Effector memory CD4-positive, alpha-beta T cell (primary cell): Measurements from ENCODE around the gene SHTN1.

Experiments
- DNase-seq, 3 donors: peaks; one replicate each; pipeline ENCODE4 v3.0.0-alpha.2; 2020
- H3K27ac ChIP-seq: 2 replicates; pipeline ENCODE4 v1.7.0; 2013; ENCODE audit warnings: mild to moderate bottlenecking, low read length, moderate library complexity; ENCODE audit not compliant: insufficient read depth, poor library complexity, severe bottlenecking
- H3K27me3 ChIP-seq: replicated peaks from 2 replicates; pipeline ENCODE4 v1.7.0; 2013; ENCODE audit warnings: mild to moderate bottlenecking, low read length; ENCODE audit not compliant: insufficient read depth, control insufficient read depth, poor library complexity, severe bottlenecking
- H3K36me3 ChIP-seq: 2 replicates; pipeline ENCODE4 v1.7.0; 2013; ENCODE audit warnings: mild to moderate bottlenecking, low read length, moderate library complexity; ENCODE audit not compliant: control insufficient read depth, insufficient read depth
- H3K4me1 ChIP-seq: 2 replicates; pipeline ENCODE4 v1.7.0; 2013; ENCODE audit warnings: low read length, mild to moderate bottlenecking; ENCODE audit not compliant: control insufficient read depth, insufficient read depth, poor library complexity, severe bottlenecking
- H3K4me3 ChIP-seq: 2 replicates; pipeline ENCODE4 v1.7.0; 2013; ENCODE audit warnings: low read length, low read depth, mild to moderate bottlenecking; ENCODE audit not compliant: insufficient read depth, poor library complexity, severe bottlenecking
- H3K9me3 ChIP-seq: 2 replicates; pipeline ENCODE4 v1.7.0; 2013; ENCODE audit warnings: mild to moderate bottlenecking, low read length, moderate library complexity; ENCODE audit not compliant: control insufficient read depth

The SHTN1 gene

GRCh38 chr10:116989439-116989838 is 15.5 kb downstream of the SHTN1 start:
- H3K9me3 ChIP-seq: no peaks in the 10 kb centered on the region
- DNase-seq: no peak
- H3K27me3 ChIP-seq: no peaks in the 10 kb centered on the region
- H3K27ac ChIP-seq: no peak overlapping the region
- H3K4me1 ChIP-seq: no peaks in the 10 kb centered on the region
- no peaks in the 10 kb centered on the region for H3K36me3 ChIP-seq
- no peak overlapping the region for H3K4me3 ChIP-seq

GRCh38 chr10:116988311-116988710 is 16.7 kb downstream of the SHTN1 start:
- H3K27me3 ChIP-seq: no peaks in the 10 kb centered on the region
- no peak overlapping the region for H3K27ac ChIP-seq
- no peaks in the 10 kb centered on the region for H3K4me1 ChIP-seq
- no peak overlapping the region for H3K4me3 ChIP-seq
- DNase-seq: no peak
- H3K9me3 ChIP-seq: no peaks in the 10 kb centered on the region
- H3K36me3 ChIP-seq: no peaks in the 10 kb centered on the region

- no peak for DNase-seq
- H3K4me1 ChIP-seq: no peaks in the 10 kb centered on the region
- H3K27me3 ChIP-seq: no peaks in the 10 kb centered on the region
- no peaks in the 10 kb centered on the region for H3K36me3 ChIP-seq
- H3K9me3 ChIP-seq: no peaks in the 10 kb centered on the region
- H3K27ac ChIP-seq: no peak overlapping the region
- H3K4me3 ChIP-seq: no peak overlapping the region
Measured at GRCh38 chr10:116985611-116986010, 19.4 kb downstream of the SHTN1 start.

- no peak overlapping the region for H3K4me3 ChIP-seq
Measured at GRCh38 chr10:116984202-116984990, 20.6 kb downstream of the SHTN1 start.

DNA sequence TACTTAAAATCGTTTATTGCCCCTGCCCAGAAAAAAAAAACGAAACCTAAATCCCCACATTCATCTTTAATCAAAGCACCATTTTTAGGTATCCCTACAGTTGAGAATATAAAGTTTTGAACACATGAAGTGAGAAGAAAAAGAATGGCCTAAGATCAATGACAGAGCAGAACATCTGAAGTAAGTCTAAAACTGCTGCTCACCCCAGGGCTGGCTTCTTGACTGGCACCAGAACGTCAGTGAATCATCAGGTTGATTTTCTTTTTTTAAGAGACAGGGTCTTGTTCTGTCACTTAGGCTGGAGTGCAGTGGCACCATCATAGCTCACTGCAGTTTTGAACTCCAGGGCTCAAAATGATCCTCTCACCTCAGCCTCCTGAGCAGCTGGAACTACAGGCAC is 24.9 kb downstream of the SHTN1 start:
- DNase-seq: no peak
- no peak overlapping the region for H3K4me3 ChIP-seq
- no peaks in the 10 kb centered on the region for H3K36me3 ChIP-seq
- H3K9me3 ChIP-seq: no peaks in the 10 kb centered on the region
- no peak overlapping the region for H3K27ac ChIP-seq
- H3K4me1 ChIP-seq: no peaks in the 10 kb centered on the region
- H3K27me3 ChIP-seq: no peaks in the 10 kb centered on the region

More at GRCh38 chr10:116984202-116984990, 20.6 kb downstream of the SHTN1 start:
- no peaks in the 10 kb centered on the region for H3K4me1 ChIP-seq
- no peak for DNase-seq
- no peaks in the 10 kb centered on the region for H3K9me3 ChIP-seq
- no peaks in the 10 kb centered on the region for H3K27me3 ChIP-seq
- H3K36me3 ChIP-seq: no peaks in the 10 kb centered on the region
- no peak overlapping the region for H3K27ac ChIP-seq

GRCh38 chr10:116978901-116979300 is 26.1 kb downstream of the SHTN1 start:
- DNase-seq: no peak
- Histone ChIP-seq H3K4me3 (no peak overlapping the region), H3K9me3 (no peaks in the 10 kb centered on the region), H3K4me1 (no peaks in the 10 kb centered on the region), H3K27ac (no peak overlapping the region), H3K36me3 (no peaks in the 10 kb centered on the region), H3K27me3 (no peaks in the 10 kb centered on the region)

DNA sequence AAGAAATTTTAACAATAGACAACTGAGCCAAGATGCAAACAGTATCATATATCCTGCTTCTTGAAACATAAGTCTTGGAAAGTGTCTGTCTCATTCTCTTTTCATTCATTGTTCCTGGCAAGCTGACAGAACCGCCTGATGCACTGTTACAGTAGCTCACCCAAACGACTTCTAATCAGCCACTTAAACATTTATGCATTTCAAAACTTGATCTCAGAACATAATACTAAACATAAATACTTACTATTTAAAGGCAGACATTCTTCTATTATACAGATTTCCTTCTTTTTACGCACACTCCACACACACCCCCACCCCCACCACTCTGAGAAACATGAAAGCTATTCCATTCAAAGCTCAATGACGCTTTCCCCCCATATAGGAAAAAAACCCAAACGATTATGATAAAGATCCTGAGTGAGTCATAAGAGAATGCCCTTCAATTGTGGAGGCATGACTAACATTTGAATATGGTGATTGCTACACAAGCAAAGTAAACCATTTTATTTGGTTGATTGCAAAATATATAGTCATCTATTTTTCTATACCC is 30.5 kb downstream of the SHTN1 start:
- Histone ChIP-seq H3K36me3 (no peaks in the 10 kb centered on the region), H3K9me3 (no peaks in the 10 kb centered on the region), H3K27ac (no peak overlapping the region), H3K4me1 (no peaks in the 10 kb centered on the region), H3K27me3 (no peaks in the 10 kb centered on the region), H3K4me3 (no peak overlapping the region)
- no peak for DNase-seq

DNA sequence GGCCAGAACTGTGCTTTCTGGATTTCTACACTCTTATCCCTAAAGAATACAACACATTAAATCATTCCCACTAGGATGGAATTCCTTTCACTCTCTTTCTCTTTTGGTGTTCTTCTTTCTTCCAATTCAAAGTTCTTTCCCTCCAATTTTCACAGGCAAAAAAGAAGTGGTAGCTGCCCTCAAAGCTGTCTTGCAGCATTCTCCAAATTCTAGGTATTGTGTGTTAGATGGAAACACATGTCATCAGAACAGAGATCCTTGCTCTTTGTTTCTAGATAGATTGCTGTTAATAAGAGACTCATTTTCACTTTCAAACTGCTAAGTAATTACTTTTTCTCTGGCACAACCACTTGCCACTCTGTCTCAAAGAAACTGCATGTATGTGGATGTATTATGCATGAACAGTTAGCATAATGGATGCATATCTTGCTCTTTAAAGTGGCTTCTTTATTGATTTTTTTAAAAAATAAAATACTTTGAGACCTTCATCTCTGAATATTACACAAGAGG is 31.0 kb downstream of the SHTN1 start:
- H3K4me3 ChIP-seq: no peak overlapping the region
- no peak for DNase-seq
- no peak overlapping the region for H3K27ac ChIP-seq
- H3K4me1 ChIP-seq: no peaks in the 10 kb centered on the region
- H3K27me3 ChIP-seq: no peaks in the 10 kb centered on the region
- H3K36me3 ChIP-seq: no peaks in the 10 kb centered on the region
- no peaks in the 10 kb centered on the region for H3K9me3 ChIP-seq

DNA sequence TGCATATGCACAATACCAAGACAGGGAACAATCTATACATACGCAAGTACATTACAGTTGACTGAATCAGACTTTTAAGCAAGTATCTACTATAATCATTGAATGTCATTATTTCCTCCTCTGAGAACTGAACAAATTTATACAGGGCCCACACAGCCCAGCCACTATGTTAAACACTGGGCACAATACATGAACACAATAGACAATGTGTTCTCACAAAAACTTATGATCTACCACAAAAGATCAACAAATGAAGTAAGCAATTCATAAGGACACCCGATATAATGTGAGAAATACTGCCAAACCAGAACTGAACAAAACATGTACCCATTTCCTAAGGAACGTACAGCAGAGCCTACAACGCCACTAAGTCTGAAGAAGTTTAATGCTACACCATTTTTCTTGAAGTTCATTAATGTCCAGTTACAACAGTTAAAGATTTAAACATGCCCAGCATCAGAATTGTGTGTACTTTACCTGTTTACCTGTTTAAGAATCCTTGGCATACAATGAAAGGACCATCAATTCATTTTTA is 31.5 kb downstream of the SHTN1 start:
- Histone ChIP-seq H3K4me1 (no peaks in the 10 kb centered on the region), H3K36me3 (no peaks in the 10 kb centered on the region), H3K4me3 (no peak overlapping the region), H3K27me3 (no peaks in the 10 kb centered on the region), H3K9me3 (no peaks in the 10 kb centered on the region), H3K27ac (no peak overlapping the region)
- no peak for DNase-seq

DNA sequence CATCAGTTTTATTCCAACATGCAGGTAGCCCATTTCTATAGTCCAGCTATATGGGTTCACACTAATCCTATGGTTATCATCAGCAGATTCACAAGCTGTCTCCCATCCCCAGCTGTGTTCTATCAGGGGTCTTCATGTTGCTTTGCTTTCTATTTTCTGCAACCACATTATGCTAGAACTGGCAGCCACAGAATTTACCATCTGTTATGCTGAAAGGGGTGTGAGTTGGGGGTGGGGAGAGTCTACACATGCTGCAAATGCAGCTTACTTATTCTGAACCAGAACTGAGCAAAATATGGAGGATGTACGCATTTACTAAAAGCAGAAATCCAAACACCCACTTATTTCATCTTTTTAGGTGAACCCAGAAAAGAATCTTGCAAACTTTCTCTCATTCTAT is 32.9 kb downstream of the SHTN1 start:
- no peaks in the 10 kb centered on the region for H3K9me3 ChIP-seq
- H3K4me1 ChIP-seq: no peaks in the 10 kb centered on the region
- no peak for DNase-seq
- no peaks in the 10 kb centered on the region for H3K27me3 ChIP-seq
- H3K4me3 ChIP-seq: no peak overlapping the region
- no peaks in the 10 kb centered on the region for H3K36me3 ChIP-seq
- no peak overlapping the region for H3K27ac ChIP-seq
